Caco-2 (cell line): Measurements from ENCODE around the gene PPP2R5E. TPM values are rescaled to one million over a fixed set of nuclear protein-coding genes. Genes with fewer than 3 reads are reported as not detected.
"Not testable (repeated sequence)": the region's sequence is repeated elsewhere in the genome, so short reads cannot be mapped to it uniquely, and the experiment has no call there.

Experiments
- BruUV-seq: library from RNA; stranded (reverse); fragments of 400-500 nt; replicated peaks from 2 replicates; lab custom pipeline; 2021; lab: Mats Ljungman, UMichigan
- CTCF ChIA-PET: fragments of 300-600 bp; sonication (Branson Sonifier 250); formaldehyde crosslinking; loops from one replicate; lab custom pipeline; 2022; ENCODE audit warnings: antibody characterized with exemption; lab: Charles Lee
- POLR2A ChIA-PET: fragments of 300-600 bp; sonication (Branson Sonifier 250); formaldehyde crosslinking; loops from one replicate; lab custom pipeline; 2022; ENCODE audit warnings: antibody characterized with exemption; lab: Charles Lee
- DNase-seq, 2 experiments: peaks; one replicate each; pipeline versions ENCODE4 v3.0.0 to v3.0.0-alpha.2; 2020 to 2022
- H3K27me3 ChIP-seq: replicated peaks from 2 replicates; pipeline ENCODE4 v1.6.0; 2011; ENCODE audit warnings: low read length; ENCODE audit not compliant: control insufficient read depth, insufficient read depth
- H3K36me3 ChIP-seq: 2 replicates; pipeline ENCODE4 v1.5.1; 2011; ENCODE audit warnings: low read length; ENCODE audit not compliant: control insufficient read depth, insufficient read depth
- H3K4me1 ChIP-seq: fragments of 250-450 bp; sonication (Bioruptor Pico); 2 replicates; pipeline ENCODE4 v1.5.1; 2020; ENCODE audit warnings: mild to moderate bottlenecking
- H3K4me3 ChIP-seq: 2 replicates; pipeline ENCODE4 v1.5.1; 2011; ENCODE audit warnings: low read depth, mild to moderate bottlenecking, control low read depth, low read length
- H3K9me3 ChIP-seq: fragments of 250-450 bp; sonication (Bioruptor Pico); 2 replicates; pipeline ENCODE4 v1.5.1; 2020; ENCODE audit warnings: mild to moderate bottlenecking, moderate library complexity
- H3K27ac Mint-ChIP-seq: one replicate; pipeline ENCODE4 v1.8.0; 2022; ENCODE audit warnings: mixed read lengths; ENCODE audit not compliant: unreplicated experiment
- H3K27me3 Mint-ChIP-seq: one replicate; pipeline ENCODE4 v1.8.0; 2022; ENCODE audit warnings: mixed read lengths; ENCODE audit not compliant: insufficient read depth, unreplicated experiment
- H3K36me3 Mint-ChIP-seq: one replicate; pipeline ENCODE4 v1.8.0; 2022; ENCODE audit warnings: mild to moderate bottlenecking, mixed read lengths; ENCODE audit not compliant: insufficient read depth, unreplicated experiment
- H3K4me1 Mint-ChIP-seq: one replicate; pipeline ENCODE4 v1.8.0; 2022; ENCODE audit warnings: low read depth, mixed read lengths; ENCODE audit not compliant: unreplicated experiment
- H3K4me3 Mint-ChIP-seq: one replicate; pipeline ENCODE4 v1.8.0; 2022; ENCODE audit warnings: mild to moderate bottlenecking, moderate library complexity, mixed read lengths; ENCODE audit not compliant: unreplicated experiment
- H3K9me3 Mint-ChIP-seq: one replicate; pipeline ENCODE4 v1.8.0; 2022; ENCODE audit warnings: mixed read lengths; ENCODE audit not compliant: unreplicated experiment
- CTCF ChIP-seq, 2 experiments: fragments of 200-600 bp in 1 of 2; IDR thresholded peaks; 1 replicate in 1 of 2; 2 replicates in 1 of 2; pipeline versions ENCODE4 v1.5.1 to v1.8.0; 2011 to 2022; ENCODE audit warnings: antibody characterized with exemption in 1 of 2, control low read depth in 1 of 2, inconsistent platforms in 1 of 2, low read depth in 1 of 2, low read length in 1 of 2, mild to moderate bottlenecking in 1 of 2, moderate library complexity in 1 of 2; ENCODE audit not compliant: insufficient read depth in 1 of 2, severe bottlenecking in 1 of 2, unreplicated experiment in 1 of 2
- intact Hi-C: fragments of 100-400 bp; cut with micrococcal nuclease; formaldehyde crosslinking; loops from one replicate; pipeline ENCODE4 v1.10.0; 2022; ENCODE audit not compliant: unreplicated experiment
- total RNA-seq: library from RNA; stranded (reverse); gene quantifications from 2 replicates; pipeline ENCODE4 v1.2.3, GENCODE V29; 2022

PPP2R5E gene
- total RNA-seq, 1 experiment from 2014 or later = 58.6 TPM

GRCh38 chr14:63375769-63376168 is 167.4 kb downstream of the PPP2R5E start:
- Mint-ChIP-seq H3K4me3 (no peak overlapping the region), H3K9me3 (no peaks in the 10 kb centered on the region), H3K27me3 (no peaks in the 10 kb centered on the region), H3K4me1 (no peaks in the 10 kb centered on the region), H3K27ac (no peak overlapping the region), H3K36me3 (peaks cover 38% of the 10 kb centered on the region)
- no peak for DNase-seq
- intact Hi-C loops = no loop called here
- ChIA-PET CTCF (no interaction called here), POLR2A (no interaction called here)
- H3K9me3 ChIP-seq = no peaks in the 10 kb centered on the region
- BruUV-seq = no TSS peak
- no peaks in the 10 kb centered on the region for H3K4me1 ChIP-seq
- no peak for TF ChIP-seq CTCF (IDR thresholded peaks at IDR 0.05; ENCODE audit: insufficient read depth in 1 of 2, low read depth in 1 of 2, low read length in 1 of 2, severe bottlenecking in 1 of 2, unreplicated experiment in 1 of 2)
- no peaks in the 10 kb centered on the region for H3K27me3 ChIP-seq
- no peaks in the 10 kb centered on the region for H3K36me3 ChIP-seq
- H3K4me3 ChIP-seq = no peak overlapping the region

DNA sequence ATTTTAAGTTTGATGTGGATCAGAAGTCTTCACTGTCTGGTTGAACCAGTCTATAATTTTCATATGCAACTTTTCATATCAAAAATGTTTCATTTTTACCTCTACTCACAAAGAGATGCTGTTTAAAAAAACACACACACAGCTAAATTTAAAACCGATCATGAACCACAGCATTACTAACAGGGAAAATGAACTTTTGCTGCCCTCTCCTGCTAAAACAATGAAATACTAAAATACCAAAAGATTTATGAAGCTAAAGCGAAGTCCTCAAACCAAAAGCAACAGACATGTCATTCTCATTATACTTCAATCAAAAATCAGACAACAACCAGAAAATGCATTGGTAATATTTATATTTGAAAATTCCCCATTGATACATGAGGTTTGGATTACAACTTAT is 171.6 kb downstream of the PPP2R5E start:
- BruUV-seq, H3K9me3 ChIP-seq, H3K4me1 ChIP-seq, H3K27me3 Mint-ChIP-seq, H3K9me3 Mint-ChIP-seq, H3K4me3 ChIP-seq, DNase-seq, H3K36me3 ChIP-seq, intact Hi-C loops, H3K4me3 Mint-ChIP-seq, H3K27ac Mint-ChIP-seq, H3K4me1 Mint-ChIP-seq, POLR2A ChIA-PET, H3K27me3 ChIP-seq: not testable (repeated sequence)
- CTCF ChIA-PET = interaction anchor here (0.7 kb wide), 1 partner anchor 270 kb away, joined by 3 read pairs; the partner anchor contains the start of gene WDR89
- H3K36me3 Mint-ChIP-seq = peaks cover 29% of the 10 kb centered on the region

- DNase-seq = no peak
- Mint-ChIP-seq H3K27ac (no peak overlapping the region), H3K36me3 (peaks cover 28% of the 10 kb centered on the region), H3K27me3 (no peaks in the 10 kb centered on the region), H3K4me3 (no peak overlapping the region), H3K9me3 (no peaks in the 10 kb centered on the region), H3K4me1 (no peaks in the 10 kb centered on the region)
- ChIA-PET POLR2A (no interaction called here), CTCF (no interaction called here)
- no peak for TF ChIP-seq CTCF (IDR thresholded peaks at IDR 0.05; ENCODE audit: insufficient read depth in 1 of 2, low read depth in 1 of 2, low read length in 1 of 2, severe bottlenecking in 1 of 2, unreplicated experiment in 1 of 2)
- H3K27me3 ChIP-seq = no peaks in the 10 kb centered on the region
- no peak overlapping the region for H3K4me3 ChIP-seq
- BruUV-seq = no TSS peak
- no peaks in the 10 kb centered on the region for H3K36me3 ChIP-seq
- intact Hi-C loops = no loop called here
- no peaks in the 10 kb centered on the region for H3K4me1 ChIP-seq
- H3K9me3 ChIP-seq = peaks cover 5% of the 10 kb centered on the region
Measured at GRCh38 chr14:63371033-63371432, 172.1 kb downstream of the PPP2R5E start.
